HCT116 (cell line): ENCODE results near the gene DYNLT4. TPM values are rescaled to one million over a fixed set of nuclear protein-coding genes. Genes with fewer than 3 reads are reported as not detected.

Experiments
- ATAC-seq: fragments of 200-7000 bp; cut with Tn5 transposase; 2 replicates; pipeline ENCODE4 v1.9.1; 2020; ENCODE audit warnings: mild to moderate bottlenecking, moderate library complexity
- BruUV-seq: library from RNA; stranded (reverse); fragments of 400-500 nt; replicated peaks from 2 replicates; lab custom pipeline; 2021; lab: Mats Ljungman, UMichigan
- CTCF ChIA-PET: fragments of 300-600 bp; sonication (Branson Sonifier 250); formaldehyde crosslinking; loops from one replicate; lab custom pipeline; 2021; ENCODE audit warnings: antibody characterized with exemption; lab: Charles Lee
- POLR2A ChIA-PET: fragments of 300-600, 350-600 bp; sonication (Branson Sonifier 250); formaldehyde crosslinking; loops from one replicate; lab custom pipeline; 2021; ENCODE audit warnings: antibody characterized with exemption; lab: Charles Lee
- RAD21 ChIA-PET, 2 experiments: fragments of 300-600 bp; sonication (Branson Sonifier 250); formaldehyde crosslinking; loops; one replicate each; lab custom pipeline; 2023; ENCODE audit warnings: low total read pairs in 2 of 2; ENCODE audit not compliant: uncharacterized antibody in 2 of 2, unreplicated experiment in 2 of 2, low non-redundant PET in 1 of 2; lab: Charles Lee
- DNase-seq: peaks from one replicate; pipeline ENCODE4 v3.0.0-alpha.2; 2010; ENCODE audit warnings: low read depth, low spot score
- H2AFZ ChIP-seq: fragments of 200-600 bp; shearing (Covaris generic), sonication (generic); 2 replicates; pipeline ENCODE4 v1.6.1; 2017; ENCODE audit warnings: low read depth, mixed run types, mixed read lengths, antibody characterized with exemption, low read length; ENCODE audit not compliant: poor library complexity, severe bottlenecking
- H3K27ac ChIP-seq: 2 replicates; pipeline ENCODE4 v1.5.1; 2012; ENCODE audit warnings: low read depth, low read length
- H3K27me3 ChIP-seq: fragments of 200-600 bp; sonication (generic); 2 replicates; pipeline ENCODE4 v1.6.1; 2016; ENCODE audit warnings: mixed run types, low read length, mixed read lengths; ENCODE audit not compliant: insufficient read depth
- H3K36me3 ChIP-seq, 2 experiments: fragments of 200-500 bp in 1 of 2; fragments of 200-600 bp in 1 of 2; sonication (Bioruptor generic) in 1 of 2; sonication (generic) in 1 of 2; 2 replicates each; pipeline versions ENCODE4 v1.5.1 to v1.6.1; 2014 to 2016; ENCODE audit warnings: low read length in 2 of 2, inconsistent platforms in 1 of 2, mixed read lengths in 1 of 2, mixed run types in 1 of 2; ENCODE audit not compliant: insufficient read depth in 2 of 2, control insufficient read depth in 1 of 2
- H3K4me1 ChIP-seq, 2 experiments: fragments of 200-600 bp in 1 of 2; sonication (generic) in 1 of 2; 2 replicates each; pipeline versions ENCODE4 v1.5.1 to v1.6.1; 2012 to 2017; ENCODE audit warnings: low read length in 2 of 2, inconsistent platforms in 1 of 2, mild to moderate bottlenecking in 1 of 2, mixed read lengths in 1 of 2, mixed run types in 1 of 2, moderate library complexity in 1 of 2; ENCODE audit not compliant: insufficient read depth in 2 of 2, control insufficient read depth in 1 of 2
- H3K4me2 ChIP-seq: fragments of 200-600 bp; sonication (generic); 2 replicates; pipeline ENCODE4 v1.6.1; 2017; ENCODE audit warnings: mixed run types, low read length, mixed read lengths
- H3K4me3 ChIP-seq, 2 experiments: fragments of 200-600 bp in 1 of 2; sonication (generic) in 1 of 2; replicated peaks in 1 of 2; 2 replicates each; pipeline ENCODE4 v1.5.1; 2011 to 2016; ENCODE audit warnings: low read length in 2 of 2, control low read depth in 1 of 2, low read depth in 1 of 2, mild to moderate bottlenecking in 1 of 2, mixed read lengths in 1 of 2, mixed run types in 1 of 2
- H3K79me2 ChIP-seq: fragments of 200-600 bp; sonication (generic); 2 replicates; pipeline ENCODE4 v1.6.1; 2017; ENCODE audit warnings: mild to moderate bottlenecking, mixed run types, low read length, moderate library complexity, mixed read lengths; ENCODE audit not compliant: insufficient read depth
- H3K9ac ChIP-seq: fragments of 200-600 bp; sonication (generic); 2 replicates; pipeline ENCODE4 v1.6.1; 2016; ENCODE audit warnings: low read length, mixed read lengths
- H3K9me2 ChIP-seq: fragments of 200-600 bp; sonication (generic), shearing (Covaris generic); 2 replicates; pipeline ENCODE4 v1.6.1; 2017; ENCODE audit warnings: mixed run types, mild to moderate bottlenecking, moderate library complexity; ENCODE audit not compliant: insufficient read depth
- H3K9me3 ChIP-seq, 2 experiments: fragments of 200-500 bp in 1 of 2; fragments of 200-600 bp in 1 of 2; sonication (Bioruptor generic) in 1 of 2; sonication (generic) in 1 of 2; 2 replicates each; pipeline ENCODE4 v1.6.1; 2014 to 2017; ENCODE audit warnings: low read length in 2 of 2, mixed read lengths in 2 of 2, inconsistent platforms in 1 of 2, low read depth in 1 of 2, mild to moderate bottlenecking in 1 of 2, mixed run types in 1 of 2, moderate library complexity in 1 of 2; ENCODE audit not compliant: control insufficient read depth in 1 of 2, insufficient read depth in 1 of 2
- H4K20me1 ChIP-seq: fragments of 200-600 bp; sonication (generic), shearing (Covaris generic); 2 replicates; pipeline ENCODE4 v1.6.1; 2017; ENCODE audit warnings: mixed run types, mild to moderate bottlenecking, moderate library complexity; ENCODE audit not compliant: insufficient read depth
- CBX3 ChIP-seq: IDR thresholded peaks from 2 replicates; pipeline ENCODE4 v1.6.1; 2012; ENCODE audit warnings: low read depth
- CEBPB ChIP-seq: IDR thresholded peaks from 2 replicates; pipeline ENCODE4 v1.6.1; 2012; ENCODE audit warnings: low read depth
- EGR1 ChIP-seq: IDR thresholded peaks from 2 replicates; pipeline ENCODE4 v1.6.1; 2012; ENCODE audit warnings: low read depth
- ELF1 ChIP-seq: IDR thresholded peaks from 2 replicates; pipeline ENCODE4 v1.6.1; 2012; ENCODE audit warnings: low read depth, borderline replicate concordance
- EZH2 ChIP-seq: fragments of 200-600 bp; sonication (generic); IDR thresholded peaks from 2 replicates; pipeline ENCODE4 v1.6.1; 2017; ENCODE audit warnings: antibody characterized with exemption, mixed run types
- EZH2phosphoT487 ChIP-seq: fragments of 200-600 bp; IDR thresholded peaks from 2 replicates; pipeline ENCODE4 v1.6.1; 2018; ENCODE audit warnings: antibody characterized with exemption, borderline replicate concordance
- FOSL1 ChIP-seq: IDR thresholded peaks from 2 replicates; pipeline ENCODE4 v1.6.1; 2012; ENCODE audit warnings: low read depth
- POLR2A ChIP-seq: IDR thresholded peaks from 2 replicates; pipeline ENCODE4 v1.7.0; 2011; ENCODE audit warnings: borderline replicate concordance; ENCODE audit not compliant: insufficient read depth, insufficient read length; ENCODE audit errors: extremely low read depth
- POLR2AphosphoS5 ChIP-seq: IDR thresholded peaks from 2 replicates; pipeline ENCODE4 v1.6.1; 2011; ENCODE audit warnings: mild to moderate bottlenecking, low read depth, low read length, moderate library complexity
- RAD21 ChIP-seq: IDR thresholded peaks from 2 replicates; pipeline ENCODE4 v1.6.1; 2012; ENCODE audit warnings: low read depth, mild to moderate bottlenecking
- SIN3A ChIP-seq: IDR thresholded peaks from 2 replicates; pipeline ENCODE4 v1.6.1; 2012; ENCODE audit warnings: low read depth
- SP1 ChIP-seq: IDR thresholded peaks from 2 replicates; pipeline ENCODE4 v1.6.1; 2012; ENCODE audit warnings: low read depth
- SRF ChIP-seq: IDR thresholded peaks from 2 replicates; pipeline ENCODE4 v1.6.1; 2012; ENCODE audit warnings: low read depth
- TCF7L2 ChIP-seq: IDR thresholded peaks from 2 replicates; pipeline ENCODE4 v1.7.0; 2011; ENCODE audit warnings: borderline replicate concordance, inconsistent platforms; ENCODE audit not compliant: insufficient read depth, insufficient read length; ENCODE audit errors: extremely low read depth
- YY1 ChIP-seq: IDR thresholded peaks from 2 replicates; pipeline ENCODE4 v1.6.1; 2011; ENCODE audit warnings: low read length, low read depth, moderate library complexity, mild to moderate bottlenecking; ENCODE audit not compliant: insufficient replicate concordance; ENCODE audit errors: extremely low read depth
- ZFX ChIP-seq: fragments of 450-650 bp; IDR thresholded peaks from 2 replicates; pipeline ENCODE4 v1.6.1; 2017
- intact Hi-C: fragments of 100-400 bp; cut with micrococcal nuclease; formaldehyde crosslinking; loops from 2 replicates; pipeline ENCODE4 v1.10.0; 2022
- total RNA-seq: library from RNA; stranded (reverse); gene quantifications from one replicate; pipeline ENCODE4 v1.2.1, GENCODE V29; 2021; ENCODE audit not compliant: unreplicated experiment
- TF ChIP-seq, protein P1 (sequence below): IDR thresholded peaks from 2 replicates; pipeline ENCODE4 v1.6.1; 2011; ENCODE audit warnings: mild to moderate bottlenecking, low read length, moderate library complexity; ENCODE audit not compliant: insufficient replicate concordance; ENCODE audit errors: extremely low read depth
- TF ChIP-seq, protein P2 (sequence below): IDR thresholded peaks from 2 replicates; pipeline ENCODE4 v1.6.1; 2012
- TF ChIP-seq, protein P3 (sequence below), 3 experiments: fragments of 200-600 bp in 1 of 3; sonication (generic) in 1 of 3; IDR thresholded peaks in 2 of 3; conservative IDR thresholded peaks in 1 of 3; 2 replicates each; pipeline ENCODE4 v1.5.1; 2012 to 2017; ENCODE audit warnings: low read depth in 2 of 3, low read length in 2 of 3, antibody characterized with exemption in 1 of 3, borderline replicate concordance in 1 of 3, control low read depth in 1 of 3, mild to moderate bottlenecking in 1 of 3, mixed read lengths in 1 of 3, mixed run types in 1 of 3, moderate library complexity in 1 of 3; ENCODE audit not compliant: insufficient read depth in 1 of 3

The DYNLT4 gene
- total RNA-seq, 1 experiment from 2014 or later: 0.96 TPM

DNA sequence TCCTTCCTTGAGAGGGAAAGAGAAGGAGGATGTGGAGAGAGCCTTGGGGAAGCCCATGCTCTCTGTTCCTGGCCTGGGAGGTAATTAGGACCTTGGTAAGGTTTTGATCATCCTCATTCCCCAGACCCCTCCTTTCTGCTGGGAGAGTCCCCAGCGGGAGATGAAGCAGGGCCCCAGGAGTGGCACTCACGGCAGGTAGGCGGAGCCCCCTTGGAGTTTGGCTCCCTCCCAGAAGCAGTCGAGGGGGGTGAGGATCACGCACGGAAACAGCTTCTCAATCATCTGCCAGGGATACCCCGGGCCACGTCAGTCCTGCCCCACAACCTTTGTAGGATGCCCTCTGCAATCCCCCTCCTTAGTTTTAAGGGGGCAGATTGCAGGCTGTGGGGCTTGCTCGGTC, 24.4 kb upstream of the DYNLT4 start:
- no peak overlapping the region for H3K4me3 ChIP-seq
- peaks cover 0 to 10% of the 10 kb centered on the region in 2 experiments; a peak in 1 of 4 replicates for H3K4me1 ChIP-seq
- no peaks in the 10 kb centered on the region for H3K27me3 ChIP-seq
- H4K20me1 ChIP-seq: no peaks in the 10 kb centered on the region
- CTCF ChIA-PET: no interaction called here
- no peaks in the 10 kb centered on the region for H3K9me3 ChIP-seq
- no peak for TF ChIP-seq SRF
- no peak for TF ChIP-seq SP1
- TF ChIP-seq, protein P1, sequence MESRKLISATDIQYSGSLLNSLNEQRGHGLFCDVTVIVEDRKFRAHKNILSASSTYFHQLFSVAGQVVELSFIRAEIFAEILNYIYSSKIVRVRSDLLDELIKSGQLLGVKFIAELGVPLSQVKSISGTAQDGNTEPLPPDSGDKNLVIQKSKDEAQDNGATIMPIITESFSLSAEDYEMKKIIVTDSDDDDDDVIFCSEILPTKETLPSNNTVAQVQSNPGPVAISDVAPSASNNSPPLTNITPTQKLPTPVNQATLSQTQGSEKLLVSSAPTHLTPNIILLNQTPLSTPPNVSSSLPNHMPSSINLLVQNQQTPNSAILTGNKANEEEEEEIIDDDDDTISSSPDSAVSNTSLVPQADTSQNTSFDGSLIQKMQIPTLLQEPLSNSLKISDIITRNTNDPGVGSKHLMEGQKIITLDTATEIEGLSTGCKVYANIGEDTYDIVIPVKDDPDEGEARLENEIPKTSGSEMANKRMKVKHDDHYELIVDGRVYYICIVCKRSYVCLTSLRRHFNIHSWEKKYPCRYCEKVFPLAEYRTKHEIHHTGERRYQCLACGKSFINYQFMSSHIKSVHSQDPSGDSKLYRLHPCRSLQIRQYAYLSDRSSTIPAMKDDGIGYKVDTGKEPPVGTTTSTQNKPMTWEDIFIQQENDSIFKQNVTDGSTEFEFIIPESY: no peak
- no peak for TF ChIP-seq ZFX
- TF ChIP-seq, protein P2, sequence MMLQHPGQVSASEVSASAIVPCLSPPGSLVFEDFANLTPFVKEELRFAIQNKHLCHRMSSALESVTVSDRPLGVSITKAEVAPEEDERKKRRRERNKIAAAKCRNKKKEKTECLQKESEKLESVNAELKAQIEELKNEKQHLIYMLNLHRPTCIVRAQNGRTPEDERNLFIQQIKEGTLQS: no peak
- no peak for TF ChIP-seq ELF1
- TF ChIP-seq CBX3: no peak
- TF ChIP-seq SIN3A: no peak
- TF ChIP-seq POLR2A: no peak
- no peak for TF ChIP-seq CEBPB
- no peak for TF ChIP-seq YY1
- TF ChIP-seq EZH2phosphoT487: no peak
- TF ChIP-seq RAD21: no peak
- no peak for TF ChIP-seq POLR2AphosphoS5
- no peak for TF ChIP-seq EZH2
- no peak for TF ChIP-seq TCF7L2
- TF ChIP-seq FOSL1: no peak
- TF ChIP-seq, protein P3, sequence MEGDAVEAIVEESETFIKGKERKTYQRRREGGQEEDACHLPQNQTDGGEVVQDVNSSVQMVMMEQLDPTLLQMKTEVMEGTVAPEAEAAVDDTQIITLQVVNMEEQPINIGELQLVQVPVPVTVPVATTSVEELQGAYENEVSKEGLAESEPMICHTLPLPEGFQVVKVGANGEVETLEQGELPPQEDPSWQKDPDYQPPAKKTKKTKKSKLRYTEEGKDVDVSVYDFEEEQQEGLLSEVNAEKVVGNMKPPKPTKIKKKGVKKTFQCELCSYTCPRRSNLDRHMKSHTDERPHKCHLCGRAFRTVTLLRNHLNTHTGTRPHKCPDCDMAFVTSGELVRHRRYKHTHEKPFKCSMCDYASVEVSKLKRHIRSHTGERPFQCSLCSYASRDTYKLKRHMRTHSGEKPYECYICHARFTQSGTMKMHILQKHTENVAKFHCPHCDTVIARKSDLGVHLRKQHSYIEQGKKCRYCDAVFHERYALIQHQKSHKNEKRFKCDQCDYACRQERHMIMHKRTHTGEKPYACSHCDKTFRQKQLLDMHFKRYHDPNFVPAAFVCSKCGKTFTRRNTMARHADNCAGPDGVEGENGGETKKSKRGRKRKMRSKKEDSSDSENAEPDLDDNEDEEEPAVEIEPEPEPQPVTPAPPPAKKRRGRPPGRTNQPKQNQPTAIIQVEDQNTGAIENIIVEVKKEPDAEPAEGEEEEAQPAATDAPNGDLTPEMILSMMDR (IDR thresholded peaks at IDR 0.05 in 2 of 3, conservative IDR thresholded peaks at IDR 0.05 in 1 of 3; ENCODE audit: borderline replicate concordance in 1 of 3, insufficient read depth in 1 of 3, low read depth in 2 of 3, low read length in 2 of 3): no peak
- no peak for TF ChIP-seq EGR1
- H3K36me3 ChIP-seq: no peaks in the 10 kb centered on the region
- no peak overlapping the region for H2AFZ ChIP-seq
- intact Hi-C loops: no loop called here
- H3K9me2 ChIP-seq: no peaks in the 10 kb centered on the region
- no peak overlapping the region for H3K9ac ChIP-seq
- no peak for ATAC-seq
- POLR2A ChIA-PET: interaction anchor here (3.3 kb wide), 1 partner anchor 13 kb away, joined by 18 read pairs; no protein-coding TSS in a partner anchor
- no peak for DNase-seq
- RAD21 ChIA-PET: no interaction called here
- H3K79me2 ChIP-seq: no peaks in the 10 kb centered on the region
- no TSS peak for BruUV-seq
- H3K4me2 ChIP-seq: no peak overlapping the region
- H3K27ac ChIP-seq: no peak overlapping the region
